ENCODE measurements around the gene DAO. TPM values are rescaled to one million over a fixed set of nuclear protein-coding genes. Genes with fewer than 3 reads are reported as not detected.

DAO gene
- total RNA-seq, 1 donor from 2014 or later: not detected

DNA sequence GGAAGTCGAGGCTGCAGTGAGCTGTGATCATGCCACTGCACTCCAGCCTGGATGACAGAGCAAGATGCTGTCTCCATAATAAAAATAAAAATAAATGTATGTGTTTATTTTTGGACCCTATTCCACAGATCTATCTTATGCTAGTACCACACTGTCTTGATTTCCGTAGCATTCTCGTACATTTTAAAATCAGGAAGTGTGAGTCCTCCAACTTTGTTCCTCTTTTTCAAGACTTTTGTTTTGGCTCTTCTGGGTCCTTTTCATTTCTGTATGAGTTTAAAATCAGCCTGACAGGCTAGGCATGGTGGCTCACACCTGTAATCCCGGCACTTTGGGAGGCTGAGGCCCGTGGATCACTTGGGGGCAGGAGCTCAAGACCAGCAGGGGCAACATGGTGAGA is 25.8 kb downstream of the DAO start:
- Mint-ChIP-seq H3K4me1 (ENCODE audit: low read depth) (no peaks in the 10 kb centered on the region), H3K36me3 (ENCODE audit: insufficient read depth) (no peaks in the 10 kb centered on the region), H3K4me3 (ENCODE audit: low read depth) (no peak overlapping the region), H3K27me3 (peaks cover 15% of the 10 kb centered on the region), H3K27ac (no peak overlapping the region), H3K9me3 (ENCODE audit: low read depth) (no peaks in the 10 kb centered on the region)
- DNase-seq (ENCODE audit: low spot score, unreplicated experiment): no peak
- TF ChIP-seq, protein P1, sequence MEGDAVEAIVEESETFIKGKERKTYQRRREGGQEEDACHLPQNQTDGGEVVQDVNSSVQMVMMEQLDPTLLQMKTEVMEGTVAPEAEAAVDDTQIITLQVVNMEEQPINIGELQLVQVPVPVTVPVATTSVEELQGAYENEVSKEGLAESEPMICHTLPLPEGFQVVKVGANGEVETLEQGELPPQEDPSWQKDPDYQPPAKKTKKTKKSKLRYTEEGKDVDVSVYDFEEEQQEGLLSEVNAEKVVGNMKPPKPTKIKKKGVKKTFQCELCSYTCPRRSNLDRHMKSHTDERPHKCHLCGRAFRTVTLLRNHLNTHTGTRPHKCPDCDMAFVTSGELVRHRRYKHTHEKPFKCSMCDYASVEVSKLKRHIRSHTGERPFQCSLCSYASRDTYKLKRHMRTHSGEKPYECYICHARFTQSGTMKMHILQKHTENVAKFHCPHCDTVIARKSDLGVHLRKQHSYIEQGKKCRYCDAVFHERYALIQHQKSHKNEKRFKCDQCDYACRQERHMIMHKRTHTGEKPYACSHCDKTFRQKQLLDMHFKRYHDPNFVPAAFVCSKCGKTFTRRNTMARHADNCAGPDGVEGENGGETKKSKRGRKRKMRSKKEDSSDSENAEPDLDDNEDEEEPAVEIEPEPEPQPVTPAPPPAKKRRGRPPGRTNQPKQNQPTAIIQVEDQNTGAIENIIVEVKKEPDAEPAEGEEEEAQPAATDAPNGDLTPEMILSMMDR (IDR thresholded peaks at IDR 0.05; ENCODE audit: unreplicated experiment): no peak

DNA sequence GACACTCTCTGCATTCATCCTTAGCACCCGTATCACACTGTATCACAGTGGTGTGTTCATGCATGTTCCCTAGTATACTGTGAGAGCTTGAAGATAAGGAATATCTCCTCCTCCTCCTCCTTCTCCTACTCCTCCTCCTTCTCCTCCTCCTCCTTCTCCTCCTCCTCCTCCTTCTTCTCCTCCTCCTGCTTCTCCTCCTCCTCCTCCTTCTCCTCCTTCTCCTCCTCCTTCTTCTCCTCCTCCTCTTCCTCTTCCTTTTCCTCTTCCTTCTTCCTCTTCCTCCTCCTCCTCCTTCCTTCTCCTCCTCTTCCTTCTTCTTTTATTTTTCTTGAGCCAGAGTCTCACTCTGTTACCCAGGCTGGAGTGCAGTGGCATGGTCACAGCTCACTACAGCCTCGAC is 27.1 kb downstream of the DAO start:
- no peak overlapping the region for H3K4me3 Mint-ChIP-seq (ENCODE audit: low read depth)
- H3K27ac Mint-ChIP-seq: no peak overlapping the region
- no peaks in the 10 kb centered on the region for H3K9me3 Mint-ChIP-seq (ENCODE audit: low read depth)
- H3K27me3 Mint-ChIP-seq: peaks cover 12% of the 10 kb centered on the region
- H3K4me1 Mint-ChIP-seq (ENCODE audit: low read depth): no peaks in the 10 kb centered on the region
- no peaks in the 10 kb centered on the region for H3K36me3 Mint-ChIP-seq (ENCODE audit: insufficient read depth)
- TF ChIP-seq, protein P1 (IDR thresholded peaks at IDR 0.05; ENCODE audit: unreplicated experiment): no peak
- no peak for DNase-seq (ENCODE audit: low spot score, unreplicated experiment)

DNA sequence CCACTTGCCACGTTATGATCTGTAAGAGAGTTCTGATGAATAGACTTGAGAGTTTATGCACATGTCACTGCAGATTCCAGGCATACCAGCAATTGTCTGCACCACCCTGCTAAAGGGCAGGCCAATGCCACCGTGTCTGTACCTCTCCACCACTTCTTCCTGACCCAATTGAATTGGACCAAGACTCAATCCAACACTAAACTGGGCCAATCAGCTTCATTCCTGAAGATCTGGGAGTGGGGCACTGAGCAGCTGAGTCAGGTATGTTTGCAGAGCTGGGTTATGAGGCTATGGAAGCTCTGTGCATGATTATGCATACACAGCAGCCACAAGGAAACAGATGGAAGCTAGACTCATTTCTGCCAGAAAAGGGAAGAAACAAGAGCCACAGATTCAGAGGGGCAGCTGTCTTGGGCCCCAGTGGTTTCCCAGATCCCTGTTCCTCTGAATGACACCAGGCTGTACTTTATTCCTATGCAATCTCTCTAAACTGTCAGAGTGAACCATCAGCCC is 28.0 kb downstream of the DAO start:
- Mint-ChIP-seq H3K4me1 (ENCODE audit: low read depth) (no peaks in the 10 kb centered on the region), H3K27me3 (peaks cover 12% of the 10 kb centered on the region), H3K27ac (no peak overlapping the region), H3K9me3 (ENCODE audit: low read depth) (no peaks in the 10 kb centered on the region), H3K4me3 (ENCODE audit: low read depth) (no peak overlapping the region), H3K36me3 (ENCODE audit: insufficient read depth) (no peaks in the 10 kb centered on the region)
- TF ChIP-seq, protein P1 (IDR thresholded peaks at IDR 0.05; ENCODE audit: unreplicated experiment): no peak
- DNase-seq (ENCODE audit: low spot score, unreplicated experiment): no peak

DNA sequence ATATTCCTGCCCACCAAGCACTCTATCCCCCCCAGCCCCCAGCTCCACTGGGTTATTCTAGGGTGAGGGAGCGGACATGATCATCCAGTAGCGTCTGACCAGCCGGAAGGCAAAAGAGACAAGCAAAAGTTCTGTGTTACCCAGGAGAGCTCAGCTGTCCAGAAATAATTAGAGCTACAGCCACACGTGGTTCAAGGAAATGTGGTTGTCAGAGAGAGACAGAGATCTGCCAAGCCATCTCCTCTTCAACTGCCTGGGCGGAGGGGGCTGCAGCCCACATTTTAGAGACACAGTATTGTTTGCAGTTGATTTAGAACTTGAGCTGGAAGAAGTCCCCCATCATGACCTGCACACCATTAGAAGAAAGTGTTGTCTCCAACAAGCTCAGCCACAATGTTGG is 30.4 kb downstream of the DAO start:
- H3K9me3 Mint-ChIP-seq (ENCODE audit: low read depth): no peaks in the 10 kb centered on the region
- TF ChIP-seq, protein P1 (IDR thresholded peaks at IDR 0.05; ENCODE audit: unreplicated experiment): no peak
- no peaks in the 10 kb centered on the region for H3K4me1 Mint-ChIP-seq (ENCODE audit: low read depth)
- H3K27ac Mint-ChIP-seq: no peak overlapping the region
- peaks cover 12% of the 10 kb centered on the region for H3K27me3 Mint-ChIP-seq
- no peak for DNase-seq (ENCODE audit: low spot score, unreplicated experiment)
- no peaks in the 10 kb centered on the region for H3K36me3 Mint-ChIP-seq (ENCODE audit: insufficient read depth)
- no peak overlapping the region for H3K4me3 Mint-ChIP-seq (ENCODE audit: low read depth)

DNA sequence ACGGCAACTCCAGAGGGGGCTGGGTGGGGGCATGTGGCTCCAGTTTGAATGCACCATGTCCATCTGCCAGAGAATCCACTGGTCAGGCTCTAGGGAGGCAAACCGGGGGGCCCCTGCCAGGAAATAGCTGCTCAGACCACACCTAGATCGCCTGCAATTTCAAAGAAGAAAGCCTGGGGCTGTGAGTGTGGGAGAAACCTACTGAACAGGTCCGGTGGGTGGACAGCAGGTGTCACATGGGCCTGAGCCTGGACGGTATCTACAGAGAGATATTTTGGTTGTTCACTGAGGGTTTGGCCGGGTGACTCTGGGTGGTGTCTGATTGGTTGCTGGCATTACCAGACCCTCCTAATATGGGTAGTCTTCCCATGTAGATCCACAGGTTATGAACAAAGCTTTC is 32.0 kb downstream of the DAO start:
- Mint-ChIP-seq H3K4me3 (ENCODE audit: low read depth) (no peak overlapping the region), H3K27ac (no peak overlapping the region), H3K27me3 (peaks cover 8% of the 10 kb centered on the region), H3K9me3 (ENCODE audit: low read depth) (no peaks in the 10 kb centered on the region), H3K4me1 (ENCODE audit: low read depth) (no peaks in the 10 kb centered on the region), H3K36me3 (ENCODE audit: insufficient read depth) (no peaks in the 10 kb centered on the region)
- TF ChIP-seq, protein P1 (IDR thresholded peaks at IDR 0.05; ENCODE audit: unreplicated experiment): no peak
- no peak for DNase-seq (ENCODE audit: low spot score, unreplicated experiment)

All from progenitor cell of endocrine pancreas (in vitro differentiated cells).